Measurements from ENCODE around the gene NKD2. TPM values are rescaled to one million over a fixed set of nuclear protein-coding genes. Genes with fewer than 3 reads are reported as not detected.
"Not testable (repeated sequence)": the region's sequence is repeated elsewhere in the genome, so short reads cannot be mapped to it uniquely, and the experiment has no call there.

Gene NKD2
- polyA plus RNA-seq, 1 donor from 2014 or later = not detected

- no peak overlapping the region for H3K27ac Mint-ChIP-seq
- no peaks in the 10 kb centered on the region for H3K27me3 Mint-ChIP-seq
- no peaks in the 10 kb centered on the region for H3K4me1 Mint-ChIP-seq
- no peak overlapping the region for H3K4me3 Mint-ChIP-seq
- H3K9me3 Mint-ChIP-seq = no peaks in the 10 kb centered on the region
- peaks cover 3% of the 10 kb centered on the region for H3K36me3 Mint-ChIP-seq
These were observed 66.4 kb downstream of the NKD2 start for GRCh38 chr5:1074816-1075554.

GRCh38 chr5:1075555-1075881, 66.9 kb downstream of the NKD2 start:
- Mint-ChIP-seq H3K9me3 (no peaks in the 10 kb centered on the region), H3K27me3 (no peaks in the 10 kb centered on the region), H3K4me1 (no peaks in the 10 kb centered on the region), H3K4me3 (no peak overlapping the region), H3K27ac (no peak overlapping the region), H3K36me3 (peaks cover 3% of the 10 kb centered on the region)

- Mint-ChIP-seq H3K27ac (no peak overlapping the region), H3K27me3 (no peaks in the 10 kb centered on the region), H3K4me3 (no peak overlapping the region), H3K4me1 (no peaks in the 10 kb centered on the region), H3K36me3 (peaks cover 3% of the 10 kb centered on the region), H3K9me3 (no peaks in the 10 kb centered on the region)
These were observed 67.3 kb downstream of the NKD2 start for GRCh38 chr5:1075931-1076330.

- peaks cover 3% of the 10 kb centered on the region for H3K36me3 Mint-ChIP-seq
- peak overlapping the region in 1 of 3 donors; percentile 63 for H3K27ac Mint-ChIP-seq
- no peaks in the 10 kb centered on the region for H3K4me1 Mint-ChIP-seq
- H3K4me3 Mint-ChIP-seq = no peak overlapping the region
- no peaks in the 10 kb centered on the region for H3K9me3 Mint-ChIP-seq
- H3K27me3 Mint-ChIP-seq = no peaks in the 10 kb centered on the region
These were observed 67.8 kb downstream of the NKD2 start for GRCh38 chr5:1076406-1076805.

GRCh38 chr5:1077026-1077425, 68.4 kb downstream of the NKD2 start:
- H3K4me1 Mint-ChIP-seq = no peaks in the 10 kb centered on the region
- peak overlapping the region in 1 of 3 donors; percentile 27 for H3K27ac Mint-ChIP-seq
- H3K36me3 Mint-ChIP-seq = peaks cover 3% of the 10 kb centered on the region
- H3K4me3 Mint-ChIP-seq = peak overlapping the region in 1 of 4 donors; percentile 51
- H3K9me3 Mint-ChIP-seq = no peaks in the 10 kb centered on the region
- no peaks in the 10 kb centered on the region for H3K27me3 Mint-ChIP-seq

GRCh38 chr5:1077491-1078020, 69.0 kb downstream of the NKD2 start:
- Mint-ChIP-seq H3K9me3 (no peaks in the 10 kb centered on the region), H3K27me3 (no peaks in the 10 kb centered on the region), H3K36me3 (peaks cover 3% of the 10 kb centered on the region), H3K27ac (peak overlapping the region in 1 of 3 donors; percentile 27), H3K4me1 (no peaks in the 10 kb centered on the region), H3K4me3 (no peak overlapping the region)

DNA sequence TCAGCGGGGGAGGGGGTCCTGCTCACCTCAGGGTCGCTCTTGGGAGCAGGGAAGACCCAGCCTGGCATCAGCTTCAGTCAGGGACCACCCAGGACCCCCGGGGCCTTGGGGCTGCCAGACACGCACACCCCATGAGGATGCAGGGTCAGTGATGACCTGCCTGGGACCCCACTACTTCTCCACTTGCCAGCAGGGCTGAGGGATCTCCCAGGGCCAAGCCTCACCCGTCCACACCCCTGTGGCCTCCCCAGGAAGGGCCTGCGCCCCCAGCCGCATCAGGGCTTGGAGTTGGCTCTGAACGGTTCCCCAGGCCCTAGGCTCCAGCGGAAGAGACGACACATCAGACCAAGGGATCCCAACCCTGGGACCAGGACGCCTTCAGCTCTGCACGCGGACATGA, 69.6 kb downstream of the NKD2 start:
- Mint-ChIP-seq H3K27me3 (no peaks in the 10 kb centered on the region), H3K9me3 (no peaks in the 10 kb centered on the region), H3K4me1 (no peaks in the 10 kb centered on the region), H3K36me3 (peaks cover 3% of the 10 kb centered on the region), H3K4me3 (no peak overlapping the region), H3K27ac (no peak overlapping the region)

- Mint-ChIP-seq H3K27ac (no peak overlapping the region), H3K36me3 (peaks cover 3% of the 10 kb centered on the region), H3K27me3 (no peaks in the 10 kb centered on the region), H3K4me1 (no peaks in the 10 kb centered on the region), H3K4me3 (no peak overlapping the region), H3K9me3 (no peaks in the 10 kb centered on the region)
These were observed 70.2 kb downstream of the NKD2 start for GRCh38 chr5:1078851-1079250.

- Mint-ChIP-seq H3K4me1 (no peaks in the 10 kb centered on the region), H3K36me3 (peaks cover 3% of the 10 kb centered on the region), H3K27me3 (no peaks in the 10 kb centered on the region), H3K4me3 (no peak overlapping the region), H3K27ac (no peak overlapping the region), H3K9me3 (no peaks in the 10 kb centered on the region)
These were observed 70.9 kb downstream of the NKD2 start for GRCh38 chr5:1079486-1079885.

GRCh38 chr5:1079961-1080360, 71.4 kb downstream of the NKD2 start:
- Mint-ChIP-seq H3K27ac (no peak overlapping the region), H3K27me3 (no peaks in the 10 kb centered on the region), H3K4me3 (no peak overlapping the region), H3K4me1 (no peaks in the 10 kb centered on the region), H3K9me3 (no peaks in the 10 kb centered on the region), H3K36me3 (peaks cover 3% of the 10 kb centered on the region)

DNA sequence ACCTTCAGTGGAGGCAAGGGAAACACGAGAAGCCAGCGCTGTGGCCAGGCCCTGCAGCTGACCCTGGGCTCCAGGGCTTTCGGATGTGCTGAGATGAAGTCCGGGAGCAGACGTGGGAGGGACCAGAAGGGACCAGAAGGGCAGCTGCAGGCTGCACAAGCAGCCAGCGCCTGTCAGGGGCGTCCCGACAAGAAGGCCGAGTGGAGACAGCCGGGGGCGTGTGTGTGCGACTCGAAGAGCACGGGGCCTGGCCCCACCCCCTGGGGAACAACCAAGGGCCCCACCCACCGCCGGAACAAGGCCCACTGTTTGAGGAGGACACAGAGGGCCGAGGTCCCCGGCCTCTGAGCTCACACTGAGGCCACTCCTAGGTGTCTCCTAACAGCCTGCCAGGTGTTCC, 71.8 kb downstream of the NKD2 start:
- Mint-ChIP-seq H3K36me3 (peaks cover 3% of the 10 kb centered on the region), H3K4me3 (peak overlapping the region in 1 of 4 donors; percentile 70), H3K27ac (no peak overlapping the region), H3K27me3 (no peaks in the 10 kb centered on the region), H3K9me3 (no peaks in the 10 kb centered on the region), H3K4me1 (no peaks in the 10 kb centered on the region)

- peak overlapping the region in 1 of 4 donors; percentile 81 for H3K4me3 Mint-ChIP-seq
- no peaks in the 10 kb centered on the region for H3K9me3 Mint-ChIP-seq
- no peak overlapping the region for H3K27ac Mint-ChIP-seq
- H3K4me1 Mint-ChIP-seq = no peaks in the 10 kb centered on the region
- H3K36me3 Mint-ChIP-seq = peaks cover 3% of the 10 kb centered on the region
- H3K27me3 Mint-ChIP-seq = no peaks in the 10 kb centered on the region
These were observed 72.9 kb downstream of the NKD2 start for GRCh38 chr5:1081519-1081918.

DNA sequence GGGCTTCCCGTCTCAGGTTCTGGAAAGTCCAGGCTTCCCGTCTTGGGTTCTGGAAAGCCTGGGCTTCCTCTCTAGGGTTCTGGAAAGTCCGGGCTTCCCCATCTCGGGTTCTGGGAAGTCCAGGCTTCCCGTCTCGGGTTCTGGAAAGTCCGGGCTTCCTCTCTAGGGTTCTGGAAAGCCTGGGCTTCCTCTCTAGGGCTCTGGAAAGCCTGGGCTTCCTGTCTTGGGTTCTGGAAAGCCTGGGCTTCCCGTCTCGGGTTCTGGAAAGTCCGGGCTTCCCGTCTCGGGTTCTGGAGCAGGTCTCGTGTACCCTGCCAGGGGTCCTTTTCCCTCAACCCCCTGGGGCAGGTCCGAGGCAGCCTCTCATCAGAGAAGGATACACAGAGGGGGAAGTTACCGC, 74.4 kb downstream of the NKD2 start:
- H3K9me3 Mint-ChIP-seq, H3K36me3 Mint-ChIP-seq, H3K4me1 Mint-ChIP-seq, H3K4me3 Mint-ChIP-seq, H3K27me3 Mint-ChIP-seq, H3K27ac Mint-ChIP-seq: not testable (repeated sequence)

- H3K4me3 Mint-ChIP-seq = no peak overlapping the region
- H3K4me1 Mint-ChIP-seq = no peaks in the 10 kb centered on the region
- H3K36me3 Mint-ChIP-seq = no peaks in the 10 kb centered on the region
- H3K9me3 Mint-ChIP-seq = no peaks in the 10 kb centered on the region
- no peaks in the 10 kb centered on the region for H3K27me3 Mint-ChIP-seq
- H3K27ac Mint-ChIP-seq = no peak overlapping the region
These were observed 75.4 kb downstream of the NKD2 start for GRCh38 chr5:1083823-1084605.

DNA sequence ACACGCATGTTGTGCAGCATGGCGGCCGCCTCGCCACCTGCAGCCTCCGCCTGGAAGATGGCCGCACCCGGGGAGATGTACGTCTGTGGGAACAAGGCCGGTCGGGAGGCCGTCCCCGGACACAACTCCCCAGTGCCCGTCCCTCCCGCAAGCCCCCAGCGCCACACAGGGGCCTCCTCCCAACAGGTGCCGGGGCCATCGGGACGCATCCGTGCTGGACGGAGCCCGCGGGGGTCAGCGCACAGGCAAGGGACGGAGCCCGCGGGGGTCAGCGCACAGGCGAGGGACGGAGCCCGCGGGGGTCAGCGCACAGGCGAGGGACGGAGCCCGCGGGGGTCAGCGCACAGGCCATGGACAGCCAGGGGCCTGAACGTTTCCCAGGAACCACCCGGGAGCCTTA, 76.8 kb downstream of the NKD2 start:
- Mint-ChIP-seq H3K4me3 (no peak overlapping the region), H3K36me3 (no peaks in the 10 kb centered on the region), H3K4me1 (no peaks in the 10 kb centered on the region), H3K27ac (no peak overlapping the region), H3K9me3 (no peaks in the 10 kb centered on the region), H3K27me3 (no peaks in the 10 kb centered on the region)

DNA sequence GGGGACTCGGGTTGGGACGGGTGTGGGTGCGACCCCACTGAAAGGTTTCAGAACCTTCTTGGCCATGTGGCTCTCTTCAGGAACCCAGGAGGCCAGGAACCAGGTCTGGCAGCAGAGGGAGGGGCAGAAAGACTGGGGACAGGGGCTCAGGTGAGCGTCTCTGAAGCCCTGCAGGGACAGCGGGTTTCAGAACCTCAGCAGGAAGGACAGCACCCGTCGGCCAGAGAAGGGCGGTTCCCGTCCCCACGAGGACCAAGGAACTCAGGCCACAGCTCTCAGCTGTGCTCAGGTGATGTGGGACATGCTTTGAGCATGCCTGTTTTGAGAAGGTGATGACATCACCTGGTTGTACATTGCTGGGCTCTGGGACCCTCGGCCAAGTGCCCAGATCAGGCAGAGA, 77.5 kb downstream of the NKD2 start:
- H3K36me3 Mint-ChIP-seq = no peaks in the 10 kb centered on the region
- no peaks in the 10 kb centered on the region for H3K27me3 Mint-ChIP-seq
- H3K4me3 Mint-ChIP-seq = no peak overlapping the region
- H3K9me3 Mint-ChIP-seq = no peaks in the 10 kb centered on the region
- H3K27ac Mint-ChIP-seq = no peak overlapping the region
- H3K4me1 Mint-ChIP-seq = no peaks in the 10 kb centered on the region

Measured in IgD-negative memory B cell (primary cell).